ENCODE measurements around the gene TMEM19.

The TMEM19 gene

DNA sequence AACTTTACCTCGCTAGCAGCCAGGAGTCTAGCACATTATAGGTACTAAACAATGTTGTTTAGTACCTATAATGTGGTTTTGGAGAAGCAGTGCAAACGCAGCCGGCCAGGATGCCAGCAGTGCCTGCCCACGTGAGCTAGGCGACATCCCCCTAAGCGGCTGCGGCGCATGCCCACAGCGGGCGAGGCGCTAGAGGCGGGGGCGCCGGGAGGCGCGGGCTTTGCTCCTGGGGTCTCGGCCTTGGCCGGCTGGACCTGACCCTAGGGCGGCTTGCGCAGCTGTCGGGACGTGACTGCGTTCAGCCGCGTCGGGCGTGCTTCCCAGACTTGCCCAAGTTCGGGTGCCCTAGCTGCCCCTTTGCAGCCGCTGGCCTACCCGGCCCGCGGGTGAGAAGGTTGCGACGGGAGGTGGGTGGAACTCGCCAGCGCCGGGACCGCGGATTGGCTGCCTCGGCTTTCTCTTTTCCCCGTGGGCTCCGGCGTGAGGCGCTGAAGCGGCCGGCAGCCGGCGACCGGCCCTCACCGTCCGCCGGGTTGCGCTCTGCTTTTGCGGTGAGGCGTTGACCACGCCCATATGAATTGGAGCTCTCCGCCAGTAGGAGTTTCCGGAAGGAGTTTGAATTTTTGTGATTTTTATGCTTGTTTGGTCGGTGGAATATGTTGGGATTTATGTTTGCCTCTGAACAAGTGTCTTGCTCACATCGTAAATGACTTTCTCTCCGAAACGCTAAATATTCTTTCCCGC is at the start of gene TMEM19:
Gene TMEM19 (plus strand): TSS at position 169 of the 744 bp plus-strand sequence. CDS start 599 bp downstream, outside the sequence.
- peak; percentile 90 for DNase-seq
- Mint-ChIP-seq H3K4me1 (ENCODE audit: low read depth) (peaks cover 41% of the 10 kb centered on the region), H3K27me3 (no peaks in the 10 kb centered on the region), H3K9me3 (no peaks in the 10 kb centered on the region), H3K27ac (peak within 1 kb of the TSS; percentile 97), H3K36me3 (ENCODE audit: low read depth) (peaks cover 5% of the 10 kb centered on the region), H3K4me3 (peak within 1 kb of the TSS; percentile 91)

DNA sequence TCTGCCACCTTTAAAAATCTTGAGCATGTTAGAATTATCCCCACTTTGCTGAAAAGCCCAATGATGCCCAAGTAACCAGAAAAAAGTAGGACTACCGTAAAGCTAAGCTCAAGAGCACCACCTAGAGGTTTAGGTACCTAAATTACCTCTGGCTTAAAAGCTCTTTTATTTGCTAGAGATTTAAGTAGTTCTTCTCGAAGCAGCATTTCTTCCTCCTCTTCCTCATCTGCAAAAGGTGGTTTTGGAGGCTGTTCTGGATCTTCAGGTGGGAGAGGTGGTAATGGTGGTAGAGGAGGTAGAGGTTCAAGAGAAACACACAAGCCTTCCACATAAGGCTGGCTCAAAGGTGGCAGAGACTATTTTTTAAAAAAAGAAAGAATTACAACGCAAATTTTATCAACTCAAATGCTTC is 49.2 kb upstream of the TMEM19 start:
- DNase-seq = no peak
- Mint-ChIP-seq H3K9me3 (no peaks in the 10 kb centered on the region), H3K27me3 (no peaks in the 10 kb centered on the region), H3K4me1 (ENCODE audit: low read depth) (peaks cover 23% of the 10 kb centered on the region), H3K36me3 (ENCODE audit: low read depth) (peaks cover 93% of the 10 kb centered on the region), H3K27ac (peak overlapping the region; percentile 66), H3K4me3 (no peak overlapping the region)

DNA sequence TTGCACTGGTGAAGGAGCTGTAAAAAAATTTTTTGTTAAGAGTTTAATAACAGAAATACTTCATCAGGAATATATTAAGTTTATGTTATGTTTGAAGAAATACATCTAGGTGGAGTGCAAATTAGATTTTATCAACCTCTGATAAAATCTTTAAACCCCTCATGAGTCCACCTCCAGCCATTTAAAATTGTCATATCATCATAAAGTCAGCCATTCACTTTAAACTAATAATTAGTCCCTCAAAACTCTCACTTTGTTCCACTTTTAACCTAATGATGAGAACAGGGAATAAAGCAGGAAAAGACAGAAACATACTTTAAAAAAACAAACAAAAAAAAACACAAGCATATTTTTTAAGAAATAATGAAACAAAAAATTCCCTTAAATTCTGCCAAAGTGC is 47.4 kb upstream of the TMEM19 start:
- H3K27me3 Mint-ChIP-seq = no peaks in the 10 kb centered on the region
- peaks cover 35% of the 10 kb centered on the region for H3K4me1 Mint-ChIP-seq (ENCODE audit: low read depth)
- no peak overlapping the region for H3K4me3 Mint-ChIP-seq
- DNase-seq = no peak
- H3K27ac Mint-ChIP-seq = peak overlapping the region; percentile 84
- peaks cover 91% of the 10 kb centered on the region for H3K36me3 Mint-ChIP-seq (ENCODE audit: low read depth)
- H3K9me3 Mint-ChIP-seq = no peaks in the 10 kb centered on the region

DNA sequence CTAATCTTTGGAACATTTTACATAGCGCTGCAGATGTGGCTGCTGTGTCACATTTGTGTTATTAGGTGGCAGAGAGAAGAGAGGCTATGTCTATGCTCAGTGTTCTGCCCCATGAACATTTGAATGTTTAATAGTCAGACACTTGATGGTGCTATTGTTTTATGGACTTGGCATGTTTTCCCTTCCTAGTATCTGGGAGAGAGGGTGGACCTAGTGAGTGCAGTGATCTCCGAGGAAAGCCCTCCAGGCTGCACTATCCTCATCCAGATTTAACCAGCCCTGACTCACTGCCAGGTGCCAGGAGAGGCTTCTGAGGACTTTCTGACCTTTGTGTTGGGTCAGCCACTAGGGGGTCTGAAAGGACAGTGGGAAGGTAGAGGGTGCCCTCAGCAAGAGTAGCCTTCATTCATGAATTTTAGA is 46.5 kb upstream of the TMEM19 start:
- no peaks in the 10 kb centered on the region for H3K9me3 Mint-ChIP-seq
- H3K27ac Mint-ChIP-seq = peak overlapping the region; percentile 84
- H3K4me1 Mint-ChIP-seq (ENCODE audit: low read depth) = peaks cover 42% of the 10 kb centered on the region
- H3K27me3 Mint-ChIP-seq = no peaks in the 10 kb centered on the region
- no peak overlapping the region for H3K4me3 Mint-ChIP-seq
- H3K36me3 Mint-ChIP-seq (ENCODE audit: low read depth) = peaks cover 91% of the 10 kb centered on the region
- DNase-seq = no peak

DNA sequence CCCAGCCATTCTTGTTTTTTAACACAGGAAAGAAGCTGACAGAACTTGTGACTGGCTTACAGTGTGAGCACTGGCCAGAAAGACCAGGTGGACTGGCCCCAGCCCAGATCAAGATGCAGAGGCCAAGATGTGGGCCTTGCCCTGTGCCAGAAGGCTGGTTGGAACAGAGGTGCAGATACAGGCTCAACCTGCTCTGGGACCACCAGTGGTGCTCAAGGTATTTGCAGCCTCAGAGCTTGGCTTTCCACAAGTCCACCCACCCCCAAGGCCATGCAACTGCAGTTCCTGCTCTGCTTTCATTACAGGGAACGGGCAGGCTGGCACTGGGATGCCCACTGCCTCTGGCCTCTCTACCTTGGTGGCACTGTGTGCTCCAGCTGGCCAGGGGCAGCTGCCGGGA is 45.6 kb upstream of the TMEM19 start:
- Mint-ChIP-seq H3K36me3 (ENCODE audit: low read depth) (peaks cover 91% of the 10 kb centered on the region), H3K27me3 (no peaks in the 10 kb centered on the region), H3K4me3 (no peak overlapping the region), H3K4me1 (ENCODE audit: low read depth) (peaks cover 46% of the 10 kb centered on the region), H3K9me3 (no peaks in the 10 kb centered on the region), H3K27ac (peak overlapping the region; percentile 84)
- DNase-seq = no peak

DNA sequence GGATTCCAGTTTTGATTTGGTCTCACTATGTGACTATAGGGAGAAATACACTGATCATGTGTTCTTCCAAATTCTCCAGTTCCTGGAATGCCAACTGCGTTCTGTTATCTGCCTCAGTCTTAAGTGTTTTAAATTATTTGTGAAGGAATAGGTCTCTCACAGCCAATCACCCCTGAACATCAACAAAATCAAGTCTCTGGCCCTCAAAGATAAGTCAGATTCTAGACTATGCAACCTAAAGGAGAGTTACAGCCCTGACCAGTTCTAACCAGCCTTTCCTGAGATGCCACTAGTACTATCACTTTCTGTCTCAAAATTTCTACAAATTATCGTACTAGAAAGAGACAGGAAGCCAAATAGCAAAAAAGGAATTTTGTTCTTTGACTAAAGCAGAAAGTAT is 44.5 kb upstream of the TMEM19 start:
- Mint-ChIP-seq H3K9me3 (no peaks in the 10 kb centered on the region), H3K27me3 (no peaks in the 10 kb centered on the region), H3K36me3 (ENCODE audit: low read depth) (peaks cover 90% of the 10 kb centered on the region), H3K4me3 (no peak overlapping the region), H3K4me1 (ENCODE audit: low read depth) (peaks cover 47% of the 10 kb centered on the region), H3K27ac (peak overlapping the region; percentile 84)
- no peak for DNase-seq

DNA sequence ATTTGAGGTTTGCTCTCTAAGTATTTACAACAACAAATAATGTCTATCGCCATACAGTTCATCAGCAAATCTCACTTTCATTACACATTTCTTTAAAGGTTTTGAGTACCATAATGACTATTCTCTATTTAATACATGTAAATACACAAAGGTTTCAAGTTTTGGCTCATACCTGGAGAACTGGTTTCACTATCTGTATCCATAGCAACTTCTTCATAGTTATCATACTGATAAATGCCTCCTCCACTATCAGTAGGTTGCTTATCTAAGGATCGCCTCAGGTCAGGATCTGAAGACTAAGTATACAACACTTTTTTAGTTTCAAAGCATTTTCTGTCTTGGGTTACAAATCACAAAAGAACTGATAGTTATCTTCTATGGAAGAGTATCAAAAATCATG is 43.6 kb upstream of the TMEM19 start:
- H3K9me3 Mint-ChIP-seq = no peaks in the 10 kb centered on the region
- H3K4me1 Mint-ChIP-seq (ENCODE audit: low read depth) = peaks cover 50% of the 10 kb centered on the region
- no peak overlapping the region for H3K4me3 Mint-ChIP-seq
- H3K27ac Mint-ChIP-seq = peak overlapping the region; percentile 84
- no peaks in the 10 kb centered on the region for H3K27me3 Mint-ChIP-seq
- no peak for DNase-seq
- peaks cover 93% of the 10 kb centered on the region for H3K36me3 Mint-ChIP-seq (ENCODE audit: low read depth)

DNA sequence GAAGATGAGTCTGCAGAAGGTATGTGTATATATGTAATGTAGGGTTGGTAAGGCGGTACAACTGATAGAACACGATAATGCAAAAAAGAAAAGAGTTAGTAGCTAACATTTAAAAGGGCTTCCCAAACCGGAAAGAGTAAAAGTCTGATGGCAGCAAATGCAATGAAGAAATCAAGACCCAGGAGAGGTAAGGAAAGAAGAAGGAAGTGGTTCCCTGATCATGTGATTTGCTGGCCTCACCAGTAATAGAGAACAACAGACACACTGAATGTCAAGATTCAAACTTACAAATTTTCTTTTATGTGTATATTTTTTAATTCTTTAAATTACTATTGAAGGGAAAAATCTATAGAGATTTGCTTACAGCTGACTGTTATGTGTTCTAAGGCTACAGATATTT is 40.6 kb upstream of the TMEM19 start:
- Mint-ChIP-seq H3K27me3 (no peaks in the 10 kb centered on the region), H3K27ac (peak overlapping the region; percentile 64), H3K9me3 (no peaks in the 10 kb centered on the region), H3K4me3 (no peak overlapping the region), H3K36me3 (ENCODE audit: low read depth) (peaks cover 88% of the 10 kb centered on the region), H3K4me1 (ENCODE audit: low read depth) (peaks cover 58% of the 10 kb centered on the region)
- DNase-seq = no peak

DNA sequence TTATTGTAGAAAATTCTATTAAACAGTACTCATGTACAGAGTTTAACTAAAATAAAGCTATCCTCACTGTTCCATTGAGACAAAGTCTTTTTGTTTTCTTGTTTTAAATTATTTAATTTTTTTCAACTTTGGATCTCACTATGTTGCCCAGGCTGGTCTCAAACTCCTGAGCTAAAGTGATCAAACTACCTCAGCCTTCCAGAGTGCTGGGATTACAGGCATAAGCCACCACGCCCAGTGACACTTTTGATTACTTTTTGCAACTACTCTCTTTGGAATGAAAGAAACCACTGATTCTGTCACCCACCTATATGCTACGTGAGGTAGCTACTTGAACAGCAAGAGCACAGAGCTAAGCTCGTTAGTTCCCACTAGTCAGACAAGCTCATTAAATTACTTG is 39.4 kb upstream of the TMEM19 start:
- H3K4me1 Mint-ChIP-seq (ENCODE audit: low read depth) = peaks cover 54% of the 10 kb centered on the region
- H3K27me3 Mint-ChIP-seq = no peaks in the 10 kb centered on the region
- no peak overlapping the region for H3K4me3 Mint-ChIP-seq
- no peaks in the 10 kb centered on the region for H3K9me3 Mint-ChIP-seq
- DNase-seq = no peak
- no peak overlapping the region for H3K27ac Mint-ChIP-seq
- peaks cover 78% of the 10 kb centered on the region for H3K36me3 Mint-ChIP-seq (ENCODE audit: low read depth)

DNA sequence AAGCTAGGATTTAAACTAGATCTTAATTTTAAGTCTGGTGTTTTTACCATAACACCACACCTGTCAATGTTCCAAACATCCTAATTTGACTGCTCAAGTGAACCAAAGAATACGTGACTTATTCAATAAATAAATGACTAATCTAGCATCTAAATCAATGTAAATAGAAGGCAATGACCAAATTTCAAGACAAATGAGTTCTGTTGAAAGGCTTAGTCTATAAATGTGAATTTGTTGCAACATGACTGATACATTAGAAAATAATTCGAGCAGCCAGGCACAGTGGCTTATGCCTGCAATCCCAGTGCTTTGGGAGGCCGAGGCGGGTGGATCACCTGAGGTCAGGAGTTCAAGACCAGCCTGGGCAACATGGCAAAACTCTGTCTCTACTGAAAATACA is 37.3 kb upstream of the TMEM19 start:
- DNase-seq = no peak
- Mint-ChIP-seq H3K4me1 (ENCODE audit: low read depth) (peaks cover 39% of the 10 kb centered on the region), H3K27me3 (no peaks in the 10 kb centered on the region), H3K4me3 (no peak overlapping the region), H3K9me3 (no peaks in the 10 kb centered on the region), H3K27ac (peak overlapping the region; percentile 17), H3K36me3 (ENCODE audit: low read depth) (peaks cover 59% of the 10 kb centered on the region)

DNA sequence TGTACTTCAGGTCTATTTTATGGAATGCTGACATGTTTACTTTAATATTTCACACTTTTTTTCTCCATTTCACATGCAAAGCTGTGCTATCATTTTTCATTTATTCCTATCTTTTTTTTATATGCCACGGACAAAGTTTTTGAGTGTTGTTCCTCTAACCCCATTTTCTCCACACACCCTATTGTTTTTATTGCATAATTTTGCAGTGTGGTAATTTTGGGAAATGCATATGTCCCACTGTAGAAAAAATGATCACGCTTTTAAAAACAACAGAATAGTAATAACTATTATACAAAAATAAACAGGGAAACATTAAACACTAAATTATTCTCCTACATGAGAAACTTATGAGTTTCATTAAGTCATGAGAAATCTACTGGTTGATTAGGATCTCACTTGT is 36.5 kb upstream of the TMEM19 start:
- DNase-seq = no peak
- Mint-ChIP-seq H3K4me1 (ENCODE audit: low read depth) (peaks cover 40% of the 10 kb centered on the region), H3K27ac (peak overlapping the region; percentile 67), H3K36me3 (ENCODE audit: low read depth) (peaks cover 50% of the 10 kb centered on the region), H3K4me3 (no peak overlapping the region), H3K27me3 (no peaks in the 10 kb centered on the region), H3K9me3 (no peaks in the 10 kb centered on the region)

DNA sequence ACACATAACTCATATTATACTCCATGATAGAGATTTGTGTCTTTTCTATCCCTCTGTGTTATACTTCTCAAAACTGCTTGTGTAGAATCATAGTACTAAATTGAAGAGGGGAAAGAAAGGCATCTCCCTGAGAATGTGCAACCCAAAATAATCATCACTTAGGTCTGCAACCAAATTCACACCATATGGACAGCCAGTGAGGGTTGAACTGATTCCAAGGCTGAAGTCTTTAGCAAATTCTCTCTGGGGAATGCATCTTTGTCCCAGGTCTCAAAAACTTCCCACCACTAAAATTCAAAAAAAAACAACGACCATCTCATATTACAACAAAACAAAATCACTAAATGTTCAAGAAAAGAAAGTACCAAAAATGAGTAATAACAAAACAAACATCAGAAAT is 33.2 kb upstream of the TMEM19 start:
- Mint-ChIP-seq H3K36me3 (ENCODE audit: low read depth) (peaks cover 37% of the 10 kb centered on the region), H3K9me3 (no peaks in the 10 kb centered on the region), H3K27ac (no peak overlapping the region), H3K4me3 (no peak overlapping the region), H3K27me3 (no peaks in the 10 kb centered on the region), H3K4me1 (ENCODE audit: low read depth) (peaks cover 53% of the 10 kb centered on the region)
- no peak for DNase-seq

DNA sequence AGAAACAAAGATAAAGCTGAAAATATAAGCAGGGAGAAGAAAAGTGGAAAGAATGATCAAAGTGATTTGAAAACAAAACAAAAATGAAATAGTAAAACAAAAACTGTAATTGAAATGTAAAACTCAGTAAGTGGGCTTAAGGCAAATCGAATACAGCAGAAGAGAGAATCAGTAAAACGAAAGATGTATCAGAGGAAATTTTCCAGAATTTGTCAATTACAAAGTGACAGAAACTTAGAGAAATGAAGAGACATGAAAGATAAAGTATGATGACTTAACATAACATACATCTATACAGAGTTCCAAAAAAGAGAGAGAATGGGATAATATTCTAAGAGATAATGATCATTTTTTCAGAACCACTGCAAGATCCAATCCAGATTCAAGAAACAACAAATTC is 32.7 kb upstream of the TMEM19 start:
- Mint-ChIP-seq H3K27ac (no peak overlapping the region), H3K9me3 (no peaks in the 10 kb centered on the region), H3K4me3 (no peak overlapping the region), H3K36me3 (ENCODE audit: low read depth) (peaks cover 38% of the 10 kb centered on the region), H3K27me3 (no peaks in the 10 kb centered on the region), H3K4me1 (ENCODE audit: low read depth) (peaks cover 52% of the 10 kb centered on the region)
- DNase-seq = no peak

DNA sequence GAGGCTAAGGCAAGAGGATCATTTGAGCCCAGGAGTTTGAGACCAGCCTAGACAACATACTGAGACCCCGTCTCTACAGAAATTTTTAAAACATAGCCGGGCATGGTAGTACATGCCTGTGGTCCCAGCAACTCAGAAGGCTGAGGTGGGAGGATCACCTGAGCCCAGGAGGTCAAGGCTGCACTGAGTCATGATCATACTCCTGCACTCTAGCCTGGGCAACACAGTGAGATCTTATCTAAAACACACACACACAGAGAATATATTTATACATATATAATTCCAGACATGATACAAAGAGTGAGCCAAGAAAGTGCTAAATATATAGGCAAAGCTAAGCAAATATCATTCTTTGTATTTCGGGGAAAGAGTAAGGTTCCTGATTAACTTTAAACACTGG is 31.7 kb upstream of the TMEM19 start:
- Mint-ChIP-seq H3K36me3 (ENCODE audit: low read depth) (peaks cover 38% of the 10 kb centered on the region), H3K4me1 (ENCODE audit: low read depth) (peaks cover 52% of the 10 kb centered on the region), H3K4me3 (no peak overlapping the region), H3K27me3 (no peaks in the 10 kb centered on the region), H3K27ac (peak overlapping the region; percentile 19), H3K9me3 (no peaks in the 10 kb centered on the region)
- DNase-seq = no peak

DNA sequence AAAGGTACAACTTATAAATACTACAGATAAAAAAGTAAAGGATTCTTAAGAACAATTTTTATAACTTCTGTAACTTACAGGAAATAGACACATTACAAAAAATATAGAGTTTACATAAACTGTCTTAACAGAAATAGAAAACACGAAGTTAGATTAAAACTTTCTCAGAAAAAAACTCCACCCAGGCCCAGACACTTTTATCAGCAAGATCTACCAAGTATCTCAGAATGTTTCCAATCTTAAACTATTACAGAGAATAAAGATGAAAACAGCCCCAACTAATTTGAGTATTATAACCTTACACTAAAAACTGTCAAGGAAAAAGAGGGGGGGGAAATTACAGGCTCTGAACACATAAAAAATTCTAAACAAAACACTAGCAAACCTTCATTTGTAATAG is 30.4 kb upstream of the TMEM19 start:
- Mint-ChIP-seq H3K4me1 (ENCODE audit: low read depth) (peaks cover 56% of the 10 kb centered on the region), H3K9me3 (no peaks in the 10 kb centered on the region), H3K4me3 (peak overlapping the region; percentile 48), H3K36me3 (ENCODE audit: low read depth) (peaks cover 41% of the 10 kb centered on the region), H3K27ac (peak overlapping the region; percentile 31), H3K27me3 (no peaks in the 10 kb centered on the region)
- no peak for DNase-seq

All from activated T-cell treated with anti-CD3 and anti-CD28 coated beads, Interleukin-2, amount 50 U/mL, for 24 hours (primary cell).